ENCODE measurements around the gene TAF4B. TPM values are rescaled to one million over a fixed set of nuclear protein-coding genes. Genes with fewer than 3 reads are reported as not detected.

TAF4B gene
- total and polyA plus RNA-seq, 10 of the 15 experiments (the other 5 are each of a cell fraction or from before 2014, with no cell fraction given), result 2.3 to 15.0 (median 12.2) TPM

DNA sequence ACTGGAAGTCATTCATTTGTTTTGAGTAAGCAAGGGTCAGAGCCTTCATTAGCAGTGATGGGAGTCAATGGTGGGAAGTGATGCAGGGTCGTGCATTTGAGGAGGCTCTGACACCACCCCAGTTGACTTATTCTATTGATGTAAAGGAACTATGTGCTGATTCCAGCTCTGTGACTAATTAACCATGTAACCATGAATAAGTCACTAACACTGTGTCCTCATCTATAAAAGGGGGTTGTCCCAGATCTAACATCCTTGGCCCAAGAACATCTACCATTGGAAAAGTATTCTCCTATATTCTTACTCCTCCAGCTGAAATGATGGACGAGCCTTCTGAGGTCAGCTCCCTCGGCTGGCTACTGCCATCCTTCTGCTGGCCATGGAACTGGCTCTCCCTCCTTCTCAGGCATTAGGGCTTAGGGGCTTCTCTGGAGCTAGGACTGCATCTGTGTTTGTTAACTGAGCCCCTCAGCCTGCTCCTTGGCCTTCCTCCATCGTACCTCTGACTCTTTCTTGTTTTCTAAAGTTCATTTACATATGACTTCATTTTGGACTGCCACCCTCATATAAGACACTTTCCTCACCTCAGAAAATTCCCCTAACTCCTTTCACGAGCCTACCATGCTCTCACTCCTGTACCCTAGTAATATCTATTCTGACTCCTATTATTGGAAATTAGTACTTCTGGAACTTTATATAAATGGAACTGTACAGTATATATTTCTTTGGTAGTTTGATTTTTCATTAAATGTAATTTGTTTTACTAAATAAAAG is 206.6 kb downstream of the TAF4B start:
- FAIRE-seq, result no peak
- H4K20me1 ChIP-seq (ENCODE audit: control insufficient read depth, insufficient read depth), result no peaks in the 10 kb centered on the region
- H3K9ac ChIP-seq (ENCODE audit: control insufficient read depth, insufficient read depth, low read length), result no peak overlapping the region
- ChIA-PET SMC1A (ENCODE audit: uncharacterized antibody, unreplicated experiment) (interaction anchor here (1.4 to 2.1 kb wide), 2 partner anchors 9 to 49 kb away, joined by 3 to 6 read pairs; no protein-coding TSS in a partner anchor), RAD21 (ENCODE audit: unreplicated experiment) (no interaction called here), POLR2A (no interaction called here), CTCF (interaction anchor here (0.9 kb wide), 1 partner anchor 28 kb away, joined by 3 read pairs; no protein-coding TSS in a partner anchor)
- BruUV-seq (replicated peaks), result no TSS peak
- no peaks in the 10 kb centered on the region for H3K9me3 ChIP-seq (replicated peaks; ENCODE audit: control insufficient read depth, insufficient read depth, low read length)
- H3K4me2 ChIP-seq (ENCODE audit: control insufficient read depth, insufficient read depth), result no peak overlapping the region
- no peak overlapping the region for H3K27ac ChIP-seq (ENCODE audit: control insufficient read depth, insufficient read depth)
- H2AFZ ChIP-seq (ENCODE audit: control insufficient read depth, low read depth, low read length), result no peak overlapping the region
- peaks cover 12% of the 10 kb centered on the region for H3K4me1 ChIP-seq (ENCODE audit: control insufficient read depth, insufficient read depth, low read length)
- peak; percentile 61 for ATAC-seq
- H3K36me3 ChIP-seq (ENCODE audit: control insufficient read depth in 2 of 2, insufficient read depth in 2 of 2, low read length in 1 of 2), result no peaks in the 10 kb centered on the region
- DNase-seq (ENCODE audit: low read depth, low spot score), result no peak
- WGBS (ENCODE audit: insufficient coverage, insufficient replicate concordance, low lambda C conversion rate, missing lambda C conversion rate), result 22% methylated on average over 5 of the region's 5 CpGs
- H3K27me3 ChIP-seq (replicated peaks in 1 of 2; ENCODE audit: control insufficient read depth in 2 of 2, insufficient read depth in 2 of 2, low read length in 1 of 2), result no peaks in the 10 kb centered on the region
- H3K79me2 ChIP-seq (ENCODE audit: control insufficient read depth, insufficient read depth, low read length), result no peaks in the 10 kb centered on the region
- no peak overlapping the region for H3K4me3 ChIP-seq
- intact Hi-C loops (cut with micrococcal nuclease; ENCODE audit: unreplicated experiment), result no loop called here
- in situ Hi-C loops (cut with MboI), result no loop called here
- no peak for TF ChIP-seq SMAD1 (IDR thresholded peaks at IDR 0.05; ENCODE audit: low read depth, partially characterized antibody)
- TF ChIP-seq, protein P1, sequence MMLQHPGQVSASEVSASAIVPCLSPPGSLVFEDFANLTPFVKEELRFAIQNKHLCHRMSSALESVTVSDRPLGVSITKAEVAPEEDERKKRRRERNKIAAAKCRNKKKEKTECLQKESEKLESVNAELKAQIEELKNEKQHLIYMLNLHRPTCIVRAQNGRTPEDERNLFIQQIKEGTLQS (IDR thresholded peaks at IDR 0.05; ENCODE audit: borderline replicate concordance, extremely low read depth, low read depth, low read length), result no peak
- TF ChIP-seq IKZF2 (IDR thresholded peaks at IDR 0.05), result no peak
- TF ChIP-seq, protein P2, sequence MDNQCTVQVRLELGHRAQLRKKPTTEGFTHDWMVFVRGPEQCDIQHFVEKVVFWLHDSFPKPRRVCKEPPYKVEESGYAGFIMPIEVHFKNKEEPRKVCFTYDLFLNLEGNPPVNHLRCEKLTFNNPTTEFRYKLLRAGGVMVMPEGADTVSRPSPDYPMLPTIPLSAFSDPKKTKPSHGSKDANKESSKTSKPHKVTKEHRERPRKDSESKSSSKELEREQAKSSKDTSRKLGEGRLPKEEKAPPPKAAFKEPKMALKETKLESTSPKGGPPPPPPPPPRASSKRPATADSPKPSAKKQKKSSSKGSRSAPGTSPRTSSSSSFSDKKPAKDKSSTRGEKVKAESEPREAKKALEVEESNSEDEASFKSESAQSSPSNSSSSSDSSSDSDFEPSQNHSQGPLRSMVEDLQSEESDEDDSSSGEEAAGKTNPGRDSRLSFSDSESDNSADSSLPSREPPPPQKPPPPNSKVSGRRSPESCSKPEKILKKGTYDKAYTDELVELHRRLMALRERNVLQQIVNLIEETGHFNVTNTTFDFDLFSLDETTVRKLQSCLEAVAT (IDR thresholded peaks at IDR 0.05), result no peak
- no peak for TF ChIP-seq ZBED1 (IDR thresholded peaks at IDR 0.05; ENCODE audit: borderline replicate concordance)
- no peak for TF ChIP-seq RCOR1 (conservative IDR thresholded peaks at IDR 0.05; ENCODE audit: low read depth, low read length)
- TF ChIP-seq KLF5 (IDR thresholded peaks at IDR 0.05; ENCODE audit: partially characterized antibody), result no peak
- TF ChIP-seq, protein P3, sequence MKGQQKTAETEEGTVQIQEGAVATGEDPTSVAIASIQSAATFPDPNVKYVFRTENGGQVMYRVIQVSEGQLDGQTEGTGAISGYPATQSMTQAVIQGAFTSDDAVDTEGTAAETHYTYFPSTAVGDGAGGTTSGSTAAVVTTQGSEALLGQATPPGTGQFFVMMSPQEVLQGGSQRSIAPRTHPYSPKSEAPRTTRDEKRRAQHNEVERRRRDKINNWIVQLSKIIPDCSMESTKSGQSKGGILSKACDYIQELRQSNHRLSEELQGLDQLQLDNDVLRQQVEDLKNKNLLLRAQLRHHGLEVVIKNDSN (IDR thresholded peaks at IDR 0.05; ENCODE audit: borderline replicate concordance, extremely low read length, insufficient read depth, low read depth, low read length), result no peak
- no peak for TF ChIP-seq MEF2A (IDR thresholded peaks at IDR 0.05; ENCODE audit: insufficient read depth, low read depth, low read length)
- TF ChIP-seq SMC3 (IDR thresholded peaks at IDR 0.05; ENCODE audit: borderline replicate concordance, low read length), result no peak
- no peak for TF ChIP-seq ZNF24 (IDR thresholded peaks at IDR 0.05)
- TF ChIP-seq, protein P4, sequence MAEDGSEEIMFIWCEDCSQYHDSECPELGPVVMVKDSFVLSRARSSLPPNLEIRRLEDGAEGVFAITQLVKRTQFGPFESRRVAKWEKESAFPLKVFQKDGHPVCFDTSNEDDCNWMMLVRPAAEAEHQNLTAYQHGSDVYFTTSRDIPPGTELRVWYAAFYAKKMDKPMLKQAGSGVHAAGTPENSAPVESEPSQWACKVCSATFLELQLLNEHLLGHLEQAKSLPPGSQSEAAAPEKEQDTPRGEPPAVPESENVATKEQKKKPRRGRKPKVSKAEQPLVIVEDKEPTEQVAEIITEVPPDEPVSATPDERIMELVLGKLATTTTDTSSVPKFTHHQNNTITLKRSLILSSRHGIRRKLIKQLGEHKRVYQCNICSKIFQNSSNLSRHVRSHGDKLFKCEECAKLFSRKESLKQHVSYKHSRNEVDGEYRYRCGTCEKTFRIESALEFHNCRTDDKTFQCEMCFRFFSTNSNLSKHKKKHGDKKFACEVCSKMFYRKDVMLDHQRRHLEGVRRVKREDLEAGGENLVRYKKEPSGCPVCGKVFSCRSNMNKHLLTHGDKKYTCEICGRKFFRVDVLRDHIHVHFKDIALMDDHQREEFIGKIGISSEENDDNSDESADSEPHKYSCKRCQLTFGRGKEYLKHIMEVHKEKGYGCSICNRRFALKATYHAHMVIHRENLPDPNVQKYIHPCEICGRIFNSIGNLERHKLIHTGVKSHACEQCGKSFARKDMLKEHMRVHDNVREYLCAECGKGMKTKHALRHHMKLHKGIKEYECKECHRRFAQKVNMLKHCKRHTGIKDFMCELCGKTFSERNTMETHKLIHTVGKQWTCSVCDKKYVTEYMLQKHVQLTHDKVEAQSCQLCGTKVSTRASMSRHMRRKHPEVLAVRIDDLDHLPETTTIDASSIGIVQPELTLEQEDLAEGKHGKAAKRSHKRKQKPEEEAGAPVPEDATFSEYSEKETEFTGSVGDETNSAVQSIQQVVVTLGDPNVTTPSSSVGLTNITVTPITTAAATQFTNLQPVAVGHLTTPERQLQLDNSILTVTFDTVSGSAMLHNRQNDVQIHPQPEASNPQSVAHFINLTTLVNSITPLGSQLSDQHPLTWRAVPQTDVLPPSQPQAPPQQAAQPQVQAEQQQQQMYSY (CRISPR knock-in tag; IDR thresholded peaks at IDR 0.05), result no peak
- no peak for TF ChIP-seq TCF3 (IDR thresholded peaks at IDR 0.05; ENCODE audit: borderline replicate concordance, insufficient read depth, low read depth, low read length)
- no peak for TF ChIP-seq GABPA (IDR thresholded peaks at IDR 0.05; ENCODE audit: low read depth)
- TF ChIP-seq ZNF384 (IDR thresholded peaks at IDR 0.05; ENCODE audit: borderline replicate concordance, low read depth, low read length), result no peak
- no peak for TF ChIP-seq JUND (IDR thresholded peaks at IDR 0.05; ENCODE audit: low read depth, low read length)
- TF ChIP-seq CBFB (IDR thresholded peaks at IDR 0.05; ENCODE audit: low read depth), result no peak

Measured in GM12878 (cell line).